Measurements from ENCODE around the gene NEURL2. TPM values are rescaled to one million over a fixed set of nuclear protein-coding genes. Genes with fewer than 3 reads are reported as not detected.

The NEURL2 gene
- total RNA-seq, 1 donor from 2014 or later, result 8.3 TPM

- no peak for DNase-seq (ENCODE audit: low spot score in 2 of 2, unreplicated experiment in 2 of 2)
- TF ChIP-seq, protein P1, sequence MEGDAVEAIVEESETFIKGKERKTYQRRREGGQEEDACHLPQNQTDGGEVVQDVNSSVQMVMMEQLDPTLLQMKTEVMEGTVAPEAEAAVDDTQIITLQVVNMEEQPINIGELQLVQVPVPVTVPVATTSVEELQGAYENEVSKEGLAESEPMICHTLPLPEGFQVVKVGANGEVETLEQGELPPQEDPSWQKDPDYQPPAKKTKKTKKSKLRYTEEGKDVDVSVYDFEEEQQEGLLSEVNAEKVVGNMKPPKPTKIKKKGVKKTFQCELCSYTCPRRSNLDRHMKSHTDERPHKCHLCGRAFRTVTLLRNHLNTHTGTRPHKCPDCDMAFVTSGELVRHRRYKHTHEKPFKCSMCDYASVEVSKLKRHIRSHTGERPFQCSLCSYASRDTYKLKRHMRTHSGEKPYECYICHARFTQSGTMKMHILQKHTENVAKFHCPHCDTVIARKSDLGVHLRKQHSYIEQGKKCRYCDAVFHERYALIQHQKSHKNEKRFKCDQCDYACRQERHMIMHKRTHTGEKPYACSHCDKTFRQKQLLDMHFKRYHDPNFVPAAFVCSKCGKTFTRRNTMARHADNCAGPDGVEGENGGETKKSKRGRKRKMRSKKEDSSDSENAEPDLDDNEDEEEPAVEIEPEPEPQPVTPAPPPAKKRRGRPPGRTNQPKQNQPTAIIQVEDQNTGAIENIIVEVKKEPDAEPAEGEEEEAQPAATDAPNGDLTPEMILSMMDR (IDR thresholded peaks at IDR 0.05; ENCODE audit: unreplicated experiment), result no peak
- H3K4me3 Mint-ChIP-seq, result no peak overlapping the region
- no peaks in the 10 kb centered on the region for H3K27me3 Mint-ChIP-seq (ENCODE audit: low read depth)
- no peak overlapping the region for H3K27ac Mint-ChIP-seq
- H3K36me3 Mint-ChIP-seq, result no peaks in the 10 kb centered on the region
- no peaks in the 10 kb centered on the region for H3K9me3 Mint-ChIP-seq
- H3K4me1 Mint-ChIP-seq, result peaks cover 5% of the 10 kb centered on the region
Observed at GRCh38 chr20:45927071-45927878, 36.3 kb upstream of the NEURL2 start.

GRCh38 chr20:45926731-45927070 is 35.7 kb upstream of the NEURL2 start:
- Mint-ChIP-seq H3K4me3 (no peak overlapping the region), H3K9me3 (no peaks in the 10 kb centered on the region), H3K4me1 (peaks cover 7% of the 10 kb centered on the region), H3K27ac (no peak overlapping the region), H3K27me3 (ENCODE audit: low read depth) (peaks cover 1% of the 10 kb centered on the region), H3K36me3 (no peaks in the 10 kb centered on the region)
- DNase-seq (ENCODE audit: low spot score in 2 of 2, unreplicated experiment in 2 of 2), result no peak
- TF ChIP-seq, protein P1 (IDR thresholded peaks at IDR 0.05; ENCODE audit: unreplicated experiment), result no peak

GRCh38 chr20:45925821-45926506 is 35.0 kb upstream of the NEURL2 start:
- H3K27me3 Mint-ChIP-seq (ENCODE audit: low read depth), result peaks cover 7% of the 10 kb centered on the region
- no peaks in the 10 kb centered on the region for H3K9me3 Mint-ChIP-seq
- TF ChIP-seq, protein P1 (IDR thresholded peaks at IDR 0.05; ENCODE audit: unreplicated experiment), result no peak
- no peaks in the 10 kb centered on the region for H3K36me3 Mint-ChIP-seq
- peaks cover 11% of the 10 kb centered on the region for H3K4me1 Mint-ChIP-seq
- no peak overlapping the region for H3K27ac Mint-ChIP-seq
- no peak overlapping the region for H3K4me3 Mint-ChIP-seq
- no peak for DNase-seq (ENCODE audit: low spot score in 2 of 2, unreplicated experiment in 2 of 2)

DNA sequence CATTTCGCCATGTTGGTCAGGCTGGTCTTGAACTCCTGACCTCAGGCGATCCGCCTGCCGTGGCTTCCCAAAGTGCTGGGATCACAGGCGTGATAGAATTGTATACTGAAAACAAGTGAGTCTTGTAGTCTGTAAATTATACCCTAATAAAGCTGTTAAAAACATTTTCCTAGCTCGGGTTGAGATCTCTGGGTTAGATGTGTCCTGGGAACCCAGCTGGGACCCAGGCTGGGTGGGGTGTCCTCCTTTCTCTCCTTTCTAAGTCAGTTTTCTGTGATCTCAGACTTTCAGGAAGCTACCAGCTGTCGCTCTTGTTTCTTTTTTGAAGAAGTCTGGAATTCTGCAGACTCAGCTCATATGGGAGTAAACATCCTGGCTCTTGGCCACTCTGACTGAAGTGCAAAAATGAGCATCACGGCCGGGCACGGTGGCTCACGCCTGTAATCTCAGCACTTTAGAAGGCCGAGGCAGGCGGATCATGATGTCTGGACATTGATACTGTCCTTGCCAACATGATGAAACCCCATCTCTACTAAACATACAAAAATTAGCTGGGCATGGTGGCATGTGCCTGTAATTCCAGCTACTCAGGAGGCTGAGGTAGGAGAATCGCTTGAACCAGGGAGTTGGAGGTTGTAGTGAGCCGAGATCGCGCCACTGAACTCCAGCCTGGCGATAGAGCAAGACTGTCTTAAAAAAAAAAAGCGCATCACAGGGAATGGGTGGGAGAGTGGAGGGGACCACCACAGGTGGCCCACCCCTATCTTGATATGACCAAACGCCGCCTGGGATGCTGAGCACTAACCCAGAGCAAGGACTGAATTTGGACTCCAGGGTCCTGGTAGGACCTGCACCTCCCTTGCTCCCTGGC is 33.6 kb upstream of the NEURL2 start:
- Mint-ChIP-seq H3K4me1 (peaks cover 17% of the 10 kb centered on the region), H3K36me3 (no peaks in the 10 kb centered on the region), H3K9me3 (no peaks in the 10 kb centered on the region), H3K4me3 (no peak overlapping the region), H3K27me3 (ENCODE audit: low read depth) (peaks cover 8% of the 10 kb centered on the region), H3K27ac (peak overlapping the region; percentile 85)
- TF ChIP-seq, protein P1 (IDR thresholded peaks at IDR 0.05; ENCODE audit: unreplicated experiment), result no peak
- no peak for DNase-seq (ENCODE audit: low spot score in 2 of 2, unreplicated experiment in 2 of 2)

GRCh38 chr20:45921337-45922189 is 30.6 kb upstream of the NEURL2 start:
- DNase-seq (ENCODE audit: low spot score in 2 of 2, unreplicated experiment in 2 of 2), result no peak
- Mint-ChIP-seq H3K4me3 (no peak overlapping the region), H3K36me3 (no peaks in the 10 kb centered on the region), H3K27me3 (ENCODE audit: low read depth) (peaks cover 8% of the 10 kb centered on the region), H3K27ac (no peak overlapping the region), H3K9me3 (no peaks in the 10 kb centered on the region), H3K4me1 (peaks cover 19% of the 10 kb centered on the region)
- TF ChIP-seq, protein P1 (IDR thresholded peaks at IDR 0.05; ENCODE audit: unreplicated experiment), result no peak

All from mesothelial cell of epicardium (in vitro differentiated cells).